ENCODE results near the gene MRPS22. TPM values are rescaled to one million over a fixed set of nuclear protein-coding genes. Genes with fewer than 3 reads are reported as not detected.
A peak's percentile ranks its signal among the peaks of the same experiment; 100 is the strongest.

MRPS22 gene
- total and polyA plus RNA-seq, 2 donors (not counting 3 experiments of a cell fraction or from before 2014, with no cell fraction given): 33.8 to 45.6 TPM

DNA sequence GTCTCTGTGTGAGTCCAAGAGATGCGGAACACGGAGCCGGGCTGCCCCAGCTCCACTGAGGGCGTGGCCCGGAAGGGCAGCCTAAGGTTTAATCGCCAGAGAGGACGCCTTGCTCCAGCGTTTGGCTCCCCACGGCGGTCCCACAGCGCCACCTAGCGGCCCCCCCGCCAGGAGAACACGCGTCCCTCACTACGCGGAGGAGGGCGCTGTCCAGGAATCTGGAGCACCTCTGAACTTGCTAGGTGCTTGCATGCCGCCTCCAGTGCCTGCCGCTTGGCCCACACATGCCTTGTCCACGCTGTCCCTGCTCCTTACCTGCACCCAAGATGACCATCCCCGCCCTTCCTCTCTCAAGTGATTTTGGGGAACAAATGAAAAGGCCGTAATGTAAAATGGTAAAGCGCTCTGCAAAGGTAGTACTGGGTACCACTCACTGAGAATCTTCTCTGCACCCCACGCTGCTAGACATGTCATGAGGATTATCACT lies 14.4 kb upstream of the MRPS22 start:
- Histone ChIP-seq H3K79me2 (ENCODE audit: control insufficient read depth, insufficient read depth, low read length) (no peaks in the 10 kb centered on the region), H3K27ac (ENCODE audit: insufficient read depth, low read depth, low read length) (no peak overlapping the region), H3K4me1 (ENCODE audit: control insufficient read depth, extremely low read depth, insufficient read depth, low read length) (peaks cover 3% of the 10 kb centered on the region), H4K20me1 (replicated peaks; ENCODE audit: control insufficient read depth, extremely low read depth, insufficient read depth, low read length) (no peaks in the 10 kb centered on the region), H3K27me3 (ENCODE audit: control insufficient read depth in 2 of 2, insufficient read depth in 2 of 2, low read length in 2 of 2) (peaks cover 2 to 15% of the 10 kb centered on the region in 2 experiments), H3K4me3 (replicated peaks in 1 of 3; ENCODE audit: insufficient read depth in 1 of 3, low read depth in 1 of 3, low read length in 3 of 3) (no peak overlapping the region), H3K9ac (replicated peaks; ENCODE audit: extremely low read depth, insufficient read depth, low read length) (no peak overlapping the region), H3K9me1 (replicated peaks; ENCODE audit: control insufficient read depth, extremely low read depth, insufficient read depth, low read length) (no peaks in the 10 kb centered on the region), H3K9me3 (replicated peaks; ENCODE audit: control insufficient read depth, insufficient read depth, low read length) (no peaks in the 10 kb centered on the region), H3K4me2 (ENCODE audit: insufficient read depth, low read length) (peak overlapping the region; percentile 23), H2AFZ (ENCODE audit: low read depth, low read length) (peak overlapping the region; percentile 65), H3K36me3 (ENCODE audit: control insufficient read depth in 2 of 2, extremely low read depth in 1 of 2, insufficient read depth in 2 of 2, low read length in 2 of 2) (no peaks in the 10 kb centered on the region)
- ChIA-PET POLR2A (no interaction called here), CTCF (interaction anchor here (0.6 to 5.4 kb wide), 17 partner anchors 10 to 999 kb away, joined by 3 to 140 read pairs (median 4); partner anchors contain the start of gene CEP70)
- intact Hi-C loops (cut with micrococcal nuclease) (loop anchor here (1.0 to 2.0 kb wide), 5 partner anchors 220 to 912 kb away; partner anchors contain the start of gene CEP70), dilution Hi-C loops (cut with MboI; ENCODE audit: extremely low pct_ligation_motif_present, low sequenced_read_pairs) (no loop called here)
- peak; percentile 30 for TF ChIP-seq EZH2 (IDR thresholded peaks at IDR 0.05; ENCODE audit: borderline replicate concordance, low read depth, low read length, severe bottlenecking)
- TF ChIP-seq FOS (IDR thresholded peaks at IDR 0.05; ENCODE audit: borderline replicate concordance, insufficient read depth, low read length): no peak
- TF ChIP-seq, protein P1, sequence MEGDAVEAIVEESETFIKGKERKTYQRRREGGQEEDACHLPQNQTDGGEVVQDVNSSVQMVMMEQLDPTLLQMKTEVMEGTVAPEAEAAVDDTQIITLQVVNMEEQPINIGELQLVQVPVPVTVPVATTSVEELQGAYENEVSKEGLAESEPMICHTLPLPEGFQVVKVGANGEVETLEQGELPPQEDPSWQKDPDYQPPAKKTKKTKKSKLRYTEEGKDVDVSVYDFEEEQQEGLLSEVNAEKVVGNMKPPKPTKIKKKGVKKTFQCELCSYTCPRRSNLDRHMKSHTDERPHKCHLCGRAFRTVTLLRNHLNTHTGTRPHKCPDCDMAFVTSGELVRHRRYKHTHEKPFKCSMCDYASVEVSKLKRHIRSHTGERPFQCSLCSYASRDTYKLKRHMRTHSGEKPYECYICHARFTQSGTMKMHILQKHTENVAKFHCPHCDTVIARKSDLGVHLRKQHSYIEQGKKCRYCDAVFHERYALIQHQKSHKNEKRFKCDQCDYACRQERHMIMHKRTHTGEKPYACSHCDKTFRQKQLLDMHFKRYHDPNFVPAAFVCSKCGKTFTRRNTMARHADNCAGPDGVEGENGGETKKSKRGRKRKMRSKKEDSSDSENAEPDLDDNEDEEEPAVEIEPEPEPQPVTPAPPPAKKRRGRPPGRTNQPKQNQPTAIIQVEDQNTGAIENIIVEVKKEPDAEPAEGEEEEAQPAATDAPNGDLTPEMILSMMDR (IDR thresholded peaks at IDR 0.05; ENCODE audit: extremely low read depth in 1 of 2, insufficient read depth in 1 of 2, low read depth in 1 of 2, low read length in 2 of 2): peak; percentile 99
- no peak for TF ChIP-seq JUN (IDR thresholded peaks at IDR 0.05; ENCODE audit: borderline replicate concordance, insufficient read depth, insufficient read length, low read depth)
- no peak for TF ChIP-seq GATA2 (IDR thresholded peaks at IDR 0.05; ENCODE audit: insufficient read depth, insufficient read length, low read depth, low read length)
- TF ChIP-seq, protein P2, sequence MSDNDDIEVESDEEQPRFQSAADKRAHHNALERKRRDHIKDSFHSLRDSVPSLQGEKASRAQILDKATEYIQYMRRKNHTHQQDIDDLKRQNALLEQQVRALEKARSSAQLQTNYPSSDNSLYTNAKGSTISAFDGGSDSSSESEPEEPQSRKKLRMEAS (IDR thresholded peaks at IDR 0.05; ENCODE audit: insufficient read depth, insufficient read length): no peak
- DNase-seq (ENCODE audit: low read depth, low spot score) (peak; percentile 74), FAIRE-seq (peak; percentile 64)
- BruUV-seq (replicated peaks): no TSS peak

Measured in endothelial cell of umbilical vein (primary cell).